ENCODE results near the gene RAE1.

- TF ChIP-seq MAX (IDR thresholded peaks at IDR 0.05) (no peak), TAF1 (IDR thresholded peaks at IDR 0.05; ENCODE audit: low read depth, low read length) (no peak), RAD21 (IDR thresholded peaks at IDR 0.05 in 1 of 2, conservative IDR thresholded peaks at IDR 0.05 in 1 of 2; ENCODE audit: low read depth in 2 of 2, low read length in 2 of 2) (no peak), POLR2A (IDR thresholded peaks at IDR 0.05; ENCODE audit: control extremely low read depth in 1 of 2, low read depth in 2 of 2, low read length in 2 of 2) (no peak), YY1 (IDR thresholded peaks at IDR 0.05; ENCODE audit: low read depth, low read length) (no peak), BRCA1 (IDR thresholded peaks at IDR 0.05; ENCODE audit: low read depth, low read length) (no peak), CREB1 (IDR thresholded peaks at IDR 0.05) (no peak), BACH1 (IDR thresholded peaks at IDR 0.05; ENCODE audit: low read length) (no peak), RNF2 (IDR thresholded peaks at IDR 0.05; ENCODE audit: borderline replicate concordance, low read depth, low read length, missing control alignments, poor library complexity, severe bottlenecking) (no peak), RBBP5 (IDR thresholded peaks at IDR 0.05; ENCODE audit: borderline replicate concordance, low read depth, low read length) (no peak), TEAD4 (IDR thresholded peaks at IDR 0.05; ENCODE audit: low read depth, low read length) (no peak)
- TF ChIP-seq, protein P1, sequence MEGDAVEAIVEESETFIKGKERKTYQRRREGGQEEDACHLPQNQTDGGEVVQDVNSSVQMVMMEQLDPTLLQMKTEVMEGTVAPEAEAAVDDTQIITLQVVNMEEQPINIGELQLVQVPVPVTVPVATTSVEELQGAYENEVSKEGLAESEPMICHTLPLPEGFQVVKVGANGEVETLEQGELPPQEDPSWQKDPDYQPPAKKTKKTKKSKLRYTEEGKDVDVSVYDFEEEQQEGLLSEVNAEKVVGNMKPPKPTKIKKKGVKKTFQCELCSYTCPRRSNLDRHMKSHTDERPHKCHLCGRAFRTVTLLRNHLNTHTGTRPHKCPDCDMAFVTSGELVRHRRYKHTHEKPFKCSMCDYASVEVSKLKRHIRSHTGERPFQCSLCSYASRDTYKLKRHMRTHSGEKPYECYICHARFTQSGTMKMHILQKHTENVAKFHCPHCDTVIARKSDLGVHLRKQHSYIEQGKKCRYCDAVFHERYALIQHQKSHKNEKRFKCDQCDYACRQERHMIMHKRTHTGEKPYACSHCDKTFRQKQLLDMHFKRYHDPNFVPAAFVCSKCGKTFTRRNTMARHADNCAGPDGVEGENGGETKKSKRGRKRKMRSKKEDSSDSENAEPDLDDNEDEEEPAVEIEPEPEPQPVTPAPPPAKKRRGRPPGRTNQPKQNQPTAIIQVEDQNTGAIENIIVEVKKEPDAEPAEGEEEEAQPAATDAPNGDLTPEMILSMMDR (IDR thresholded peaks at IDR 0.05; ENCODE audit: control extremely low read depth in 1 of 3, insufficient read depth in 1 of 3, low read depth in 1 of 3, low read length in 3 of 3), result no peak
These were observed 29.9 kb upstream of the RAE1 start for GRCh38 chr20:57321142-57321541.

Measured in H1 (cell line).